Measurements from ENCODE around the gene EXD1.

Gene EXD1

DNA sequence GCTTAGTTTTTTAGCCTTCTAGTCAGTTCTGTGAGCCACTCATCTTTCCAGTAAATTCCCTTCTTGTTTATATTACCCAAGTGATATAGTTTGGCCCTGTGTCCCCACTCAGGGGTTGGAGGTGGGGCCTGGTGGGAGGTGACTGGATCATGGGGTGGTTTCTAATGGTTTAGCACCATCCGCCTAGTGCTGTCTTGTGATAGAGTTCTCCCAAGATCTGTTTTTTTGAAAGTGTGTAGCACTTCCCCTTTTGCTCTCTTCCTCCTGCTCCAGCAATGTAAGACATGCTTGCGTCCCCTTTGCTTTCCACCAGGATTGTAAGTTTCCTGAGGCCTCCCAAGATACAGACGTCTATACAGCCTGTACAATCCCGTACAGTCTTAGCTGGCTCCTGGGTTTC lies 60.8 kb downstream of the EXD1 start:
- TF ChIP-seq, protein P1, sequence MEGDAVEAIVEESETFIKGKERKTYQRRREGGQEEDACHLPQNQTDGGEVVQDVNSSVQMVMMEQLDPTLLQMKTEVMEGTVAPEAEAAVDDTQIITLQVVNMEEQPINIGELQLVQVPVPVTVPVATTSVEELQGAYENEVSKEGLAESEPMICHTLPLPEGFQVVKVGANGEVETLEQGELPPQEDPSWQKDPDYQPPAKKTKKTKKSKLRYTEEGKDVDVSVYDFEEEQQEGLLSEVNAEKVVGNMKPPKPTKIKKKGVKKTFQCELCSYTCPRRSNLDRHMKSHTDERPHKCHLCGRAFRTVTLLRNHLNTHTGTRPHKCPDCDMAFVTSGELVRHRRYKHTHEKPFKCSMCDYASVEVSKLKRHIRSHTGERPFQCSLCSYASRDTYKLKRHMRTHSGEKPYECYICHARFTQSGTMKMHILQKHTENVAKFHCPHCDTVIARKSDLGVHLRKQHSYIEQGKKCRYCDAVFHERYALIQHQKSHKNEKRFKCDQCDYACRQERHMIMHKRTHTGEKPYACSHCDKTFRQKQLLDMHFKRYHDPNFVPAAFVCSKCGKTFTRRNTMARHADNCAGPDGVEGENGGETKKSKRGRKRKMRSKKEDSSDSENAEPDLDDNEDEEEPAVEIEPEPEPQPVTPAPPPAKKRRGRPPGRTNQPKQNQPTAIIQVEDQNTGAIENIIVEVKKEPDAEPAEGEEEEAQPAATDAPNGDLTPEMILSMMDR (IDR thresholded peaks at IDR 0.05; ENCODE audit: low read depth, low read length), result no peak
- DNase-seq (ENCODE audit: low read depth, low spot score), result no peak
- no peak overlapping the region for H3K4me3 ChIP-seq (ENCODE audit: low read depth, low read length)
- in situ Hi-C loops (cut with HindIII; ENCODE audit: low sequenced_read_pairs), result no loop called here

DNA sequence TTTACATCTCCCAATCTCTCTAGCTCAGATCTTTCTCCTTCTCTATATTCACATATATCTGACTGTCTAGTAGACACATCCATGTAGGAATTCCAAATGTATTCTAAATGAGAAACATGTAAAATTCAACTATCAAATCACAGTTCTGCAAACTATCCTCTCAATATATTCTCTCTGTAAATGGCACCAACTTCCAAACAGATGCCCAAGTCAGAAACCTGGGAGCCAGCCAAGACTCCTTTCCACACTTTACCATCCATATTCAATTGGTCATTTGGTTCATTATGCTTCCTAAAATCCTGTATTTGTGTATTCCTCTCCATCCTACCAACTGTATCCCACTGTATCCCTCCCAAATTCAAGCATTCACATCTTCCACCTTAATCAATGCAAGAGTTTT lies 61.5 kb downstream of the EXD1 start:
- in situ Hi-C loops (cut with HindIII; ENCODE audit: low sequenced_read_pairs), result no loop called here

DNA sequence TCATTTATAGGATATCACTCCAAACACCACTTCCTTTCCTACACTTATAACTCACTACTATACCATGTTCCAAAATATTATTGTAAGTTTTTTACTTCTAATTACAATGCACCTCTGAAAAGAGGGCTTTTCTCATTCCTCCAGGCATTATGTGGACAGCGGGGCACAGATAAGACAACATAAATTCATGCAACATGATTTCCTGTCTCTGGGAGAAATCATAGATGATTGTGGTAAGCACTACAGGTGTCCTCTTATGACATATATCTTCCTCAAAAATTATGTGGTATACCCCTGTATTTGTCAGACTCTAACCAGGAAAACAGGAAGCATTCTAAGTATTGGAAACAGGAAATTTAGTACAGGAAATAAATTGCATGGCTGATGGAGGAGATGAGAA lies 68.8 kb downstream of the EXD1 start:
- no peak for DNase-seq (ENCODE audit: low read depth, low spot score)
- no peak overlapping the region for H3K4me3 ChIP-seq (ENCODE audit: low read depth, low read length)
- in situ Hi-C loops (cut with HindIII; ENCODE audit: low sequenced_read_pairs), result no loop called here
- TF ChIP-seq, protein P1 (IDR thresholded peaks at IDR 0.05; ENCODE audit: low read depth, low read length), result no peak

More for the DNA sequence above, 61.5 kb downstream of the EXD1 start:
- H3K4me3 ChIP-seq (ENCODE audit: low read depth, low read length), result no peak overlapping the region
- TF ChIP-seq, protein P1 (IDR thresholded peaks at IDR 0.05; ENCODE audit: low read depth, low read length), result no peak
- no peak for DNase-seq (ENCODE audit: low read depth, low spot score)

GRCh38 chr15:41161336-41161735 lies 69.2 kb downstream of the EXD1 start:
- in situ Hi-C loops (cut with HindIII; ENCODE audit: low sequenced_read_pairs), result no loop called here
- DNase-seq (ENCODE audit: low read depth, low spot score), result no peak
- H3K4me3 ChIP-seq (ENCODE audit: low read depth, low read length), result no peak overlapping the region
- TF ChIP-seq, protein P1 (IDR thresholded peaks at IDR 0.05; ENCODE audit: low read depth, low read length), result no peak

DNA sequence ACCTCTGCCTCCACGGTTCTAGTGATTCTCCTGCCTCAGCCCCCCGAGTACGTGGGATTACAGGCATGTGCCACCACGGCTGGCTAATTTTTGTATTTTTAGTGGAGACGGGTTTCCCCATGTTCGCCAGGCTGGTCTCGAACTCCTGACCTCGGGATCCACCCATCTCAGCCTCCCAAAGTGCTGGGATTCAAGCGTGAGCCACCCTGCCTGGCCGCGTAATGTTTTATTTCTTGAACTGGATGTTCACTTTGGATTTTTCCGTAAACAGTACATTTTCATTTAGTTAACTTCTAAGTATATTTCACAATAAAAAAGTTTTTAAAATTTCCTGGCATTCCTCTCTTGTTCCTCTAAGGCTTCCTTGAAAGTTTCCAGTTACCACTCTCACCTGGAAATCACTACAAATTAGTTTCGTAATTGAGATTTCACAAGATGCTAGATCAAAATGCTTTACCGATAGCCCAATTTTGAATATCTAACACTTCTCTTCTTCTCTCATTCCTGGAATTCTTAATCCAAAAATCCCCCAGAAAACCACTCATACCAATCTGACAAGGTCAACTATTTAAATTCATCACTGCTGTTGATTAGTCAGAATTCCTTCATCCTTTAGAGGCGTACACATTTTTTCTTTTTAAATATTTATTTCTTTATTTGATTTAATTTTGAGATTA lies 69.8 kb downstream of the EXD1 start:
- no peak overlapping the region for H3K4me3 ChIP-seq (ENCODE audit: low read depth, low read length)
- in situ Hi-C loops (cut with HindIII; ENCODE audit: low sequenced_read_pairs), result no loop called here
- TF ChIP-seq, protein P1 (IDR thresholded peaks at IDR 0.05; ENCODE audit: low read depth, low read length), result no peak
- no peak for DNase-seq (ENCODE audit: low read depth, low spot score)

DNA sequence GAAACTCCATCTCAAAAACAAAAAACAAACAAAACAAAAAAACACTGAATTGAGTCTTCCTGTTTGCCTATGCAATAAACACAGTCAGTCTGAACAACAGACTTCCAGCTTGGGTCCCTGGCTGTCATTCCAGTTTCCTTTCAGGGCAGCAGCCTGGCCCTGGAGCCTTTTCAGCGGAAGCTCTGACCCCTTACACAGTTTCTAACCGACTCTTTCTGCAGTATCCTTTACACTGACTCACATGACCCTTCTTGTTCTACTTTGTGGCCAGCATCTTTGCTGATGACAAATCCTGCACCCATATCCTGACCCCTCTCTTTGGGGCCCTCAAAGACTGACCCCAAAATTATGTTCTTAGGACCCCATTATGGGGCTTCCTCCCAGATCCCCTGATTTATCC lies 76.1 kb downstream of the EXD1 start:
- TF ChIP-seq, protein P1 (IDR thresholded peaks at IDR 0.05; ENCODE audit: low read depth, low read length), result no peak
- in situ Hi-C loops (cut with HindIII; ENCODE audit: low sequenced_read_pairs), result no loop called here
- H3K4me3 ChIP-seq (ENCODE audit: low read depth, low read length), result no peak overlapping the region
- DNase-seq (ENCODE audit: low read depth, low spot score), result no peak

Data from astrocyte of the spinal cord (primary cell).